Activated gamma-delta T cell treated with Interleukin-2 at 50 U/mL for 16 hours (primary cell): ENCODE results near the gene PLXNA4.

Experiments
- DNase-seq: peaks from one replicate; pipeline ENCODE4 v3.0.0-alpha.2; 2020

Gene PLXNA4

DNA sequence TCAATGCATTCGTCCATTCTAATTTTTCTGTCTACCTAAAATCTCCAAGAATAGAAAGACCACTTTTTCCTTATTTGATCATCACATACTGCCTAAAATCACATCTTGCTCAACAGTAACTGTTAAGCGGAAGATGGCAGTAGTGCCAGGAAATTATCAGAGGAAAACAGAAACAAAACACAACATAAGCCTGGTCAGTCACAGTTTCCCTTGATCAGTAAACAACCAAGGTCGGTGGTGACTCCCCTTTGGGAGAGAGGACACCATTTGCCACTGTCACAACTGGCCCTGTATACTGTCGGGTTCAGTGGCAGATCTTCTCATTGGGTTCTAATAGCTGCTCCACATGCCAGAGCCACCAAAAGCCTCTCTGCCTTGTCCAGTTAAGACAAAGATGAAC lies 106.6 kb downstream of the PLXNA4 start:
- no peak for DNase-seq

DNA sequence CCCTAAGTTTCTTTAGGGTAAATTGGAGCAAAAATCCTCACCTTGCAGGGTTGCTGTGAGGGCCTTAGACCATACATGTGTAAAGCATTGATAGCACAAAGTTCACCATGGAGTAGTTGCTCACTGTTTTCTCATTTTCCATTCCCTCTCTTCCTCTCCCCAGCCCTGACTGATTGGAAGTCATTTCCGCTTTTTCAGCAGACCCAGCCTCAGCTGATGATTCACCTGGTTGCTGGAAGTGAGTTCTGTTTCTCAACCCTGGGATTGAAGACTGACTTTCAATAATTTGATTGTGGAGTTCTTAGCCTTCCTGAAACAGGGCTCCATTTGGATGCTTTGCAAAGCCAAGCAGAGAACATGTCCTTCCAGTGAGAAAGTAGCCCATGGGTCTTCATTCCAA lies 107.0 kb downstream of the PLXNA4 start:
- no peak for DNase-seq

DNA sequence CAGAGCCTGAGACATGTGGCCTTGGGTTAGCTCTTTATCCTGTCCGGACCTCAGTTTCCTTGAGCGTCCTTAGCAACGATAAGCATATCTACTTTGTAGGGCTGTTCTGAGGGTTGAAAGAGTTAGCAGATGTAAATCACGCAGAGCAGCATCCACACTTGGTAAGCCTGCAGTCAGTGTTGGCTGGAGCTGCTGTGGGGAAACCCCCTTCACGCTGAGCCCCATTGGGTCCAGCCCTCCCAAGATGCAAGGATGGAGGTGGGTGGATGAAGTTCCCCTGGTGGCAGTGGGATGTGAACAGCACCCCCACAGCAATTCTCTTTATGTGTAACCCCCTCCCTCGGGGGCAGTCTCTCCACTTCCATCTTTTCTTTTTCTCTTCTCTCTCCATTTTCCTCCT lies 109.9 kb downstream of the PLXNA4 start:
- DNase-seq: no peak

DNA sequence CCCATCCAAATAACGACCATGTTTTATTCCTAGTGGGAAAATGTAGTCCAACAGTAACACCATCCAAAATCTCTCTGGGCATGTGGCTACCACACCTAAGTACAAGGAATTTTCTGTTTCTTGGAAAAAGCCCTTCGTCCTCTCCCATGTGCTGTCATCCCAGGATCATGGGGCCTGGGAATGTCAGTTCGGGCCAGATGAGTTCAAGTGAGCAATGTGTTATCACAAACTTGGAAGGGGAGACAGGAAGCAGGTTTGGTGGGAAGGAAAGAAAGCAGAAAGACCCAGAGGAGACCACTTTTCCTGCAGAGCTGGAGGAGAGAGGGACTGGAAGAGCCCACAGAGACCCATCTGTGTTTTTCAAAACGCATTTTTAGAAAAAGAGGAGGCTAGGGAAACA lies 110.8 kb downstream of the PLXNA4 start:
- no peak for DNase-seq

DNA sequence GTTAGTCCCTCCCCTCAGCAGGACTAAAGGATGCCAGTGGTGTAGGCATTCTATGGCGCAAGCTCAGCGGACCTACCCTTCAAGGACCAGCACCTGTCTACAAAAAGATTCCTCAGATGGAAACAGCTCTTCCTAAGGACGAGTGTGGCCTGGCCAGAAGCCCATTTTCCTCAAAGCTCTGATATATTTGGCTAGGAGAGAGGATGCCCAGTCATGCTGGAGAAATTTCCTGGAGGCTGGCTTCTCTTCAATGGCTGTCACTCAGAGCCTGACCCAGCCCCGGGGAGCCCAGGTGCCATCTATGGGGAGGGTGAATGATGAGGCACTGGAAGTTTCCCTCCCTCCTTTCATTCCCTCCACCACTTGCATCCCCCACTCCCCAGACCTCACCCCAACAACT lies 111.5 kb downstream of the PLXNA4 start:
- DNase-seq: no peak

DNA sequence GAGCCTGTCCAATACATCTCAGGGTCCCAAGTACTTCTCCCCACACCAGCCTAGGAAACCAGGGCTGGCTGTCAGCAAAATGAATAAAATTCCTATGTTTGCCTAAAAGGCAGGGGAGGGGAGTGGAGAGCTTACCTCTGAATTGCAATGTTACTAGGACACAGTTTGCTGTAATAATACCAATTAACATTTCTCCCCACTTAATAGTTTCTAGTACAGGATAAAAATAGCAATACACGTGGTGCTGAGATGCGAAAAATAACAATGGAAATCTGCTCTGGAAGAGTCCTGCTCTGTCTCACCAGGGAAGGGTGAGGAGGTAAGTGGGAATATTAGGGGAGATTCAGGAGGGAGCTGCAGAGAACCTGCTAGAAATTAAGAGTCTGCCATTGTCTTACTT lies 112.3 kb downstream of the PLXNA4 start:
- DNase-seq: no peak

DNA sequence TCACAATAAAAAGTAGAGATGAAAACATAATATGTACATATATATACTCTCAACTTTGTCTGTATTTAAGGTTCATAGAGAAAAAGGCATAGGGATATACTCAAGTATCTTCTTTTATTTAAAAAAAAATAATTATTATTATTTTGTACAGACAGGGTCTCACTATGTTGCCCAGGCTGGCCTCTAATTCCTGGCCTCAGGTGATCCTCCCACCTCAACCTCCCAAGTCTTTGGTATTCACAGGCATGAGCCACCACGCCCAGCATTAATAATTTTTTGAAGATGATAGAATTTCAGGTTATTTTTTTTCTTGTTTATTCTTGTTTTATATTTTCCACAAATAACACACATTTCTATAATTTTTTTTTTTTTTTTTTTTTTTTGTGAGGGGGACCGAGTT lies 113.8 kb downstream of the PLXNA4 start:
- no peak for DNase-seq

DNA sequence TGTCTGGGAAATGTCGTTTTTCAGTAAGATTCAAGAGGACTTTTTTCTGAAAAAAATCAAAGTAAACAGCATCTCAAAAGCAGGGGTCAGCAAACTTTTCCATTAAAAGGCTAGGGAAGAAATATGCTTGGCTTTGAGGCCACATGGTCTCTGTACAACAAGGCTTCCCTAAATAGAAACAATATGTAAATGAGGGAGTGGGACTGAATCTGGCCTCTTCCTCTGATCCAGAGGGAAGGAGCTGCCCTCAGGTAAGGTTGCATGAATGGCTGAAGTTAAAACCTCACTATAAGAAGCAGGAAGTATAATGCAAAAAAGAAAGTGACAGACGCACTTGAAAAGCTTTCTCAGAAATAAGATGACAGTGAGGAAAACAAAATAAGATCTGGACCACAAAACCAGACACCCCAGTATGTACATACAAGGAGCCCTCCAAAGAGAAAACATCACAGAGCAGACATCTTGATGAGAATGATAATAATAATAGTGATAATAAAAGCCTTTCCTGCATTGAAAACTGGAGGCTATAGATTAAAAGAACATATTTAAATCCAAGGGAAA lies 115.2 kb downstream of the PLXNA4 start:
- no peak for DNase-seq

DNA sequence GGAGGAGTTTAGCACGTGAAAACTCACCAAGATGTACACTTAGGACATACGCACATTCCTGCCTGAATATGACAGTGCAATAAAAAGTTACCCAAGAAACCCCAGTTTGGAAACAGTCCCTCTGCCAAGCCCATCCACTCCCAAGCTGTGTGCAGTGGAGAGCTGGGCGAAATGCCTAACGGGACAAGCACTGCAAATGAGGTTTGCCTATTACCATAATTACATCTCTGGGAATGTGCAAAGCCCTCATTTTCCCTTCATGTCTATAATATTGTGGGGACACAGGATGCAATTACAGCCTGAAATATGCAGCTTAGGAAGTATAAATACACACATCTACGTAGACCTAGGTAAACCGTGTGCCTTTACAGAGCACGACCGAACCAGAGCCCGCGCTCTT lies 117.5 kb downstream of the PLXNA4 start:
- no peak for DNase-seq

DNA sequence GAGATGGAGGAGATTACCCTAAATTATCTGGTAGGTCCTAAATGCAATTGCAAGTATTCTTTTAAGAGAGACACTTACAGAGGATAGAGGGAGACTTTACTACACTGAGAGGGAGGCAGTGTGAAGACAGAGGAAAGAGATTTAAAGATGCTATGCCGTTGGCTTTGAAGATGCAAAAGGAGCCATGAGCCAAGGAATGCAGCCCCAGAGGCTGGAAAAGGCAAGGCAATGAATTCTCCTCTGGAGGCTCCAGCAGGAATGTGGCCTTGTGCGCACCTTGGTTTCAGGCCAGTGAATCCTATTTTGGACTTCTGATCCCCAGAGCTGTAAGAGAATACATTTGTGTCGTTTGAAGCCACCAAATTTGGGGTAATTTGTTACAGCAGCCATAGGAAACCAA lies 118.6 kb downstream of the PLXNA4 start:
- no peak for DNase-seq

DNA sequence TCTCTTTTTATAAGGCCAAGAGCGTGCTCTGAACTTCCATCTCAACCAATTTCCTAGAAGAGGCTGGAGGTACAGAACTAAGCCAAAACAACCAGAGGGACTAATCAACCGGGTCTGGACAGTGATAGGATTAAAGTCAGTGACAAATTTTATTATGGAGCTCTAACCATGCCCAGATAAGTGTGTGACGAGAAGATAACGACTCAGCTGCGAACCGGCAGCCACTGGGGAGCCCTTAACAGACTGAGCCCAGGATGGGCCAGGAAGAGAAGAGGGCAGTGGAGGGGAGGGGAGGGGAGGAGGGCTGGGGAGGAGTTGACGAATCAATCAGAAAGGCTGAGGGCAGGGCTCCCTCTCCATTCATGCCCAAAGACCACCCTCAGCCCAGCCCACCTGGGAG lies 119.9 kb downstream of the PLXNA4 start:
- DNase-seq: no peak

DNA sequence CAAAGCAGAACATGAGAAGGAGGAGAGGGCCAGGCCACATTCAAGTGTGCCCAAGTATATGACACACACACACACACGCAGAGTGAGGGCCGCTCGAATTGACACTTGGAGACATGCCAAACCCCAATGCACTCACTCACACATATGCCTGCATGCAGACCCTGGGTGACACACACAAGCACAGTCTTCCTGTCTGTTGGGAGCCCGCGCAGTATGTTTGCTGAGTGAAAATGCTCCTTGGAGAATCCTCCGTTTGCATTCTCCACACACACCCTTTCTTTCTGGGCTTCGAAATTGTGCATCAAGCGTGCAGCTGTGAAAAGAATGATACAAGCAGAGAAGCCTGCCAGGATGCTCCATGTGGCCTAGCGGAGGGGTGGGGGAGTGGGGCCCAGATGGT lies 120.9 kb downstream of the PLXNA4 start:
- peak; percentile 61 for DNase-seq

DNA sequence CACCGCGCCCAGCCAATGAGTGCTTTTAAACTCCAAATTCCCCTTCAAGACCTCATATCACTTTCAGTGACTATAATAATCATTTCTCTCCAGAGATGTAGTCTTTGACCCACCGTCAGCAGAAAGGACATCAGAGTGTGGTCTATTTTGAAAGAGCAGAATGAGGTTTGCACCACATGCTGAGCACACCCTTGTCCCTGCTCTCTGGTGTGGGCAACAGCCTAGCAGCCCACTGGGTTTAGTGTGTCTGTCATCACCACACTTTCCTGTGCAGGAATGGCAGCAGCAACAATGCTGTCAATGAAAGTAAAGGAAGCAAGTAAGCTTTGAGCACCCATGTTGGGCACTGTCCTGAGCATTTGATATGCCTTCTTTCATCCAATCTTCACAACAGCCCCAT lies 122.4 kb downstream of the PLXNA4 start:
- DNase-seq: no peak

DNA sequence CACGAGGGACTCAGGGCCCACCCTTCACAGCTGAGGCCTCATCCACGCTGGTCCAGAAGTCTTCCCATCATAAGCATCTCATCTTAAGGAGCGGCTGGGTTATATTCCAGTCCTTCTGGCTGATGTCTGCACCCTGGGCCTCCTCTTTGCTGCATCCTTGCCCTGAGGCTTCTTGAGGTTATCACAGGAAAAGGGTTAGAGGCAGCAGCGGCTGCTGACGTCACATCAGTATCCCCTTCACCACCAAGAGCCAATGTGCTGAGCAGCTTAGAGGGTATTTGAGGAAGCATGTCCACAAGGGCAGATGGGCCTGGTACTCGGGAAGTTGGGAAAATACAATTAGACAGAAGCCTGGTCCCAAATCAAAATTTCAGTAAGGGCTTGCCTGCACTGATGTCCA lies 125.1 kb downstream of the PLXNA4 start:
- peak; percentile 52 for DNase-seq

DNA sequence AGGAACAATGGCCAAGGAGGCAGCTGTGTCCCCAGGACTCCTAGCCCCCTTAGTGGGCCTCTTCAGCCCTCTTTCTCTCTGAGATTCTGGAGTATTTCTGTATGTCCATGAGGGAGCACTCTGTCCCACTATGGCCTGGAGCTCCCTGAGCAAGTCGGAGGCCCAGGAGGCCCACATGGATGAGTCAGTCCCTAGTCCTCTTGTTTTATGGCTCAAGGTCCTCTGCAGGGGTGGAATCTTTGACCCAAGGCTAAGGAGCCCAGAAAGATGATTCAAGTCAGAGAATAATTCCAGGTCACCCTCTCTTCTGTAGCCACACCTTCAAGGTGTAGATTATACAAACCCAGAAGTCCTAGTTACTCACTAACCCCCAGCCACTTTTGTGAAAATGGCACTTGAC lies 125.6 kb downstream of the PLXNA4 start:
- no peak for DNase-seq

DNA sequence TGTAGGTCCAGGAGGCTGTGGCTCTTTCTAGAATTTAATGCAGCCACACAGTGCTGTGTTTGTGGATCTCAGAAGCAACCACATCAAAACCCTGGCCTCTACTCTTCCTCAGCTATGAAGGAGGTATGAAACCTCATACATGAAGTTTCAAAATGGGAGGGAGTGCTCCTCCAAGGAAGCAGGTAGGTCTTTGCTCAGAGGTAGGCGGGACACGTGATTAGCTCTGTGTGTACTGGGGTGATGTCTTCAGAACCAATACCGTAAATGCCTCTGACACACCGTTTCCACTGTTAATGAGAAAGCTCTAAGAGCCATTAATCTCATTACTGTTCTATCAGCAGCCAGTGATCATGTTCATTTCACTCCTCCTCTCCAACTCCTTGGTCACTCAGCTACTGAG lies 126.1 kb downstream of the PLXNA4 start:
- DNase-seq: no peak

DNA sequence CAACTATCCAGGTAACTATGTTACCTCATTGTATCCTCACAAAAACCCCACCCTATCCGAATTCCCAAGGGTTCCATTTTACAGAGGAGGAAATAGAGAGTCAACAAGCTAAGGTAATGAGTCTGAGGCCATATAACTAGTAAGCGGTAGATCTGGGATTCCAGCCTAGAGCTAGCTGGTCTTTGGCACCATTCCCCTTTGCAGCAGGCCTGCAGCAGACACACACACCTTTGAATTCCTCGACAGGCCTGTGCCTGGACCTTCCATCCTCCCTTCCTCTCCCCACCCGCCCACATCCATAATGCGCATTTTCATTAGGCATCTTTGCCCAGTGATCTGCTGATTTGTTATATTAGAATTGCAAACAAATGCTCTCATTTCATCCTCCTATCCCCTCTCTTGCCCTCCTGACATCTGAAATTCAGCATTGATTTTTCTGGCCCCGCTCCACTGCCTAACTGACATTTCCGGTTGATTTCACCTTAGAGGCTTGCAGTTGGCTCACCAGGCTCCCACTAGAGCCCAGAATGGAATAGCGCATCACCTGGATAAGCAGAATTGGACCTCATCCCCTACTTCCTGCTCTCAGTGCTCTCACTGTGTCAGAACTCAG lies 129.5 kb downstream of the PLXNA4 start:
- DNase-seq: no peak

DNA sequence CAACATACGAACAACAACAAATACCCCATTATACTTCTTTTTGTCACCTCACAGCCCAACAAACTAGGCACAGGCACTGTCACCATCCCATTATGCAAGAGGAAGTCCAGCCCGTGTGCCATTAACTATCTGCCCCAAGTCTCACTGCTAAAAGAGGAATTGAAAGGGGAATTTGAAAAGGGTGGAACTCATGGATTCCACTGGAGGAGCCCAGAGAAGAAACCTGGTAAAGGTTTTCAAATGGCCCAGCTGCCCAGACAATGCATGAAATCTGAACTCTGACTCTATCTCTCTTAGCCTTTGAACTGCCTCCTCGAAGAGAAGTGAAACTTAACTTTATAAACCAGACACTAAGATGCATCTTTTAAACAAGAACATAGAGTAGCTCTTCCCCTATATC lies 130.0 kb downstream of the PLXNA4 start:
- no peak for DNase-seq

DNA sequence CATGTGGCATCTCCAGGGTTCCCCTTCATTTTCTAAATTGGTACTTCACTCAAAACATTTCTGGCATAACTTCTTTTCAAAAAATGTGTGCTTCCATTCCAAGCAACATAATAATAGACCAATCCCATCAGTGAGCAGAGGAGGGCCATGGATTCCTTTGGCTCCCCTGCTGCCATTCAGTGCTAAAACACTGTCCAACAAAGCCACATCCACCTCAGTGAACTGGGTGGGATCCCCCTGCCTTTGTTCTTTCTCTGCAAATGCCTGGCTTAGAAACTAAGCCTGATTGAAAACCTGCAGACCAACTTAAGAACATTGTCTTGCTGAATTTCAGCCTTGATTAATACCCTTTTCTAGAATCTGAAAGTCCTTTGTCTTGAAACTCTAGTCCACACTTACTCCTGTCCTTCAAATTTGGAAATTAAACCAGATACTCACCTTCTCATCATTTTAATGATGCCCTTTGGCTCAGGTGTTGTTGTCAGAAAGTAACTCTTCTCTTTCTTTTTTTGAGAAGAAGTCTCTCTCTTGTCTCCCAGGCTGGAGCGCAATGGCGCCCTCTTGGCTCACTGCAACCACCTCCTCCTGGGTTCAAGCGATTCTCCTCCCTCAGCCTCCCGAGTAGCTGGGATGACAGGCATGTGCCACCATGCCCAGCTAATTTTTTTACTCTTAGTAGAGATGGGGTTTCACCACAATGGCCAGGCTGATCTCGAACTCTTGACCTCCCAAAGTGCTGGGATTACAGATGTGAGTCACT lies 132.3 kb downstream of the PLXNA4 start:
- DNase-seq: no peak

DNA sequence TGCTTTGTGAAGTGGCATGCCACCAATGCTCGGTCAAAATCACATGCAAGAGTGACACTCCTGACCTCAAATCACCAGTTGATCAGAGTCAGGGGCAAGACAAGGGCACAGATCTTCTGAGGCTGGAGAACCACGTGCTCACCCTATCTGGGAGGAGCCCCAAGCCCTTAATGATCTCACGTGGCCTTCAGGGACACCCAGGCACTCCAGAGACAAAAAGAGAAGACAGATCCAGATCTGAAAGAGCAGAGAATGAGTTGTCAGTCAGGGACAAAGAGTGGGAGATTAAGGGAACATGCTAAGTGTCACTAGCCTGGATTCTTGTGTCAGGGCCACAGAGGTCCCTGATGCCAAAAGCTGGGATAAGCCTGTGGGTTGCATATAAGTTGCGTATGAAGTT lies 134.3 kb downstream of the PLXNA4 start:
- no peak for DNase-seq

DNA sequence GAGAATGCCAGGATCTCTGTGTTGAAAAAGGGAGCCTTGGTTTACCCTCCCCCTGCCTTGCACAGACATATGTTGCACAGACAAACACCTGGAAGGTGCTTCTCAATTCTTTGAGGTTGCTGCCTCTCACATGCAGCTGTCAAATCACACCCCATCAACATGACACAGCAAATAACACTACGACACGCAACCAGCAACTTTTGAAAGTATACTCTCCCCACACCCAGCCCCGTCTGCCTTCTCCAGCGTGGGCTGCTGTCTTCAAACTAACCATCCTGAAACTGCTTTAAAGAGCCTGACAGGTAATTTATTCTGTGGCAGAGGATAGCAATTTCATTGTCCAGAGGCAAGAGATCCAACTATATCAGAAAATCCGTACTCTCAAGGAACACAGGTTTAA lies 136.1 kb downstream of the PLXNA4 start:
- DNase-seq: no peak

DNA sequence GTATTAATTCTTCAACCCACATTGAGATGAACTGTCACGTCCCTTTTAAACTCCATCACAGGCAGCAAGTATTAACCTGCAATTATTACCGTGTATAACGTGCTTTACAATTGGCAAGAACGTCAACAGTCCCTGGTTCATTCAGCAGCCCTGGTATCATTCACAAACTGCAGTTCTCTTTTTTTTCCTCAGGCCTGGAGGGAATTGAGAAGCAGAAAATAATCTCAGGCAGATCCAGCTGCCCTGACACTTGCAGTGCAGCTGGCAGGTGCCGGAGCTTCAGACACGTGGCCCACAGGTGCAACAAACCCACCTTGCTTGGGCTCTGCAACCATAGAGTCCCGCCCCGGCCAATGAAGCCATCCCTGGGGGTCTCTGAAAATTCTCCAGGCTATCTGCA lies 137.3 kb downstream of the PLXNA4 start:
- DNase-seq: no peak

DNA sequence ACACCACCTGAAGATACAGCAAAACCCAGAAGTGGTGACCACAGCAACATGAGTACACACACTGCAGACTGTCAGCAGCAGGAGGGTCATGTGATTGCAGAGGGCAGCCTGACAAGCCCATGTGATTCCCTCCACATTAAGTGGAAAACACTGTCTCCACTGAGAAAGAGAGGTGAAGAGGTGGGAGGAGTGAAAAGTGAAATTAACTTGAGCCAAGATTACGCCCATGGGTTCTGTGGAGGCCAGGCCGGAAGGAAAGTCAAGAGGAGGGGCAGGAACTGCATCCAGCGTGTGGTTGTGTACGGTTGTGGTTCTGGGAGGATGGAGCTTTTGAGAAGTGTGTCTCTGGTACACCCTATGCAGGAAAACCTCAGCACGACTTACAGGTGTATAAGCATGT lies 138.5 kb downstream of the PLXNA4 start:
- DNase-seq: peak; percentile 20

DNA sequence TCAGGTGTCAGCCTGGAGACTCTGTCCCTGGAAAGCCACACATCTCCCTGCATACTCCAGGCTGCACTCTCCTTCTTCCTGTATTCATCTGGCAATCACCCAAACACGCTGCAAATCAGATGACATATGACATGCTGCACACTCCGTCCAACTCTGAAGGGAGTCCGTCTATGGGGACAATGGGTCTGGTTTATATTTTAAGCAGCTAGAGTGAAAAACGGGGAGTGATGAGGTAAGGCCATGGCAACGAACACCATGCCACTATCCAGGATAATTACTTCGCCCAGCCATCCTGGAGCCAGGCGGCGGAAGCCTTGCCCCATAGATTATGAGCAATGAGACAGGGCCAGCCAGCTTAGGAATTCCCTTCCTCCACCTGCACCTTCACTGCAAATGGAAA lies 140.1 kb downstream of the PLXNA4 start:
- no peak for DNase-seq
